GM18505 (cell line): ENCODE data around the gene PRKG1.

ENCODE experiments used
- ATAC-seq: cut with Tn5 transposase; IDR thresholded peaks from one replicate; pipeline ENCODE4 v1.9.1; 2021; ENCODE audit not compliant: unreplicated experiment
- POLR2A ChIP-seq: IDR thresholded peaks from 4 replicates; pipeline ENCODE4 v1.6.1; 2011; ENCODE audit warnings: borderline replicate concordance; ENCODE audit not compliant: insufficient read depth, insufficient read length; ENCODE audit errors: extremely low read depth

PRKG1 gene

GRCh38 chr10:52276163-52276562, 1201.9 kb downstream of the PRKG1 start:
- no peak for TF ChIP-seq POLR2A
- no peak for ATAC-seq

DNA sequence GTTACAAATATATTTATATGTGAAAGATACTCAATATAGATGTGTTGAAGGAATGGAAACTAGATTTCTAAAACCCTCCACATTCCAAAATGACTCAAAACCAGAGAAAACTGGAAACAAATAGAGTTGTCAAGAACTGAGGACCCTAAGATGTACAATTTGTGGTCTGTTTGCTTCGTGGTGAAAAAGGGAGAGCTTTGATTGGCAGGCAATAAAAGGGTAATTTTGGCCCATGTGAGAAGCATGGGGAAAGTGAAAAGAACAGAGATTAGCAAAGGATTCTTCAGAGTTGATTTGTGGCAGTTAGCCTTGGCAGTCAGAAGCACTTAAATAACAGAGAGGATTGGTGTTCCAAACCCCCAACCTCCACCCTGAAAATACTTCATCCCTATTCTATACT, 1202.7 kb downstream of the PRKG1 start:
- TF ChIP-seq POLR2A: no peak
- no peak for ATAC-seq

DNA sequence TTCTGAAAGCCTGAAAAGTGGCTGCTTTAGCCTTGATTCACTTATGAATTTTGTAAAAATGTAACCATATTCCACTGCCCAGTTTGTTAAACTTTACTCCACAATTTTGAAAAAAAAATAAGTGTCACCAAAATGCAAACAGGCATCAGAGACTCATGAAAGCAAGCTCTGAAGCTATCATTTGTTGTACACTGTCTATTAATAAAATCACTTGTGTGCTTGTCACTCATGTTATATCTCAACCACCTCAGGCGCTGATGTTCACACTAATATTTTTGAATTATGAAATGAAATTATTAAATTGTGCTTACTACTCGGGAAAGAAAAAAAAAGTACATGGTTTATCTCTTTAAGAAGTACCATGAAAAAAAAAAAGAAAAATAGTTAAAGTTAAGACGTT, 1205.3 kb downstream of the PRKG1 start:
- no peak for ATAC-seq
- TF ChIP-seq POLR2A: no peak

DNA sequence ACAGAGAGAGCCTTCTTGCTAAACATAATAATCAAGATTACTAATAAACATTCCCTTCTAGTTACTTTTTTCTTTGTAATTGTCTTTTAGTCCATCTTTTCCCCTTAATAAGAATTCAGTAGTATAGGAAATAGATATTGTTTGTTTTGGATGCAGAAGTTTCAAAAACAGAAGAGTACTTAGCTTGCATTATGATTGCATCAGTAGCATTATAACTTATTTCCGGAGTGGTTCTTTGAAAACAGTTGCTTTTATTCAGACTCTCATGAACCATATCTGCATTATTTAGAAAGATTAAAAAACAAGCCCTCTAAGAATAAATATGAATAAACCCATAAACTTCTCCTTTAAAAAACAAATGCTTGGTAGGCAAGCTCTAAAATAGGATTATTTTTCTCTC, 1205.8 kb downstream of the PRKG1 start:
- no peak for TF ChIP-seq POLR2A
- ATAC-seq: no peak

DNA sequence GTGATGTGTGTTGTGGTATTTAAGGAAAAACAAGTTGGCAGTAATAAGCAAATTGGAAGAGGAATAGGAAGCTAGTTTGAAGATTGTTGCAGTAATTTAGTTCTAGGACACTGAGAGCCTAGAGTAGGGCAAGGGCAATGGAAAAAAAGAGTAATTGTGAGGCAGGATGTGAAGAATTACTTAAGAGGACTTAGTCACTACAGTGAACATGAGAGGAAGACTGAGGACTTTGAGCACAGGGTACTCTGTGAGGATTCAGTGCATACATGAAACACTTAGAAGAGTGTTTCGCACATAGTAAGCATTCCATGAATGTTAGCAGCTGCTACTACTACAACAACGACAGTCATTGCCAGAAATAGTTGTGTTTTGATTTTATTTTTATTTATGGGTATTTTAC, 1208.9 kb downstream of the PRKG1 start:
- no peak for ATAC-seq
- TF ChIP-seq POLR2A: no peak

GRCh38 chr10:52284416-52285013, 1210.2 kb downstream of the PRKG1 start:
- ATAC-seq: peak; percentile 59
- TF ChIP-seq POLR2A: no peak

DNA sequence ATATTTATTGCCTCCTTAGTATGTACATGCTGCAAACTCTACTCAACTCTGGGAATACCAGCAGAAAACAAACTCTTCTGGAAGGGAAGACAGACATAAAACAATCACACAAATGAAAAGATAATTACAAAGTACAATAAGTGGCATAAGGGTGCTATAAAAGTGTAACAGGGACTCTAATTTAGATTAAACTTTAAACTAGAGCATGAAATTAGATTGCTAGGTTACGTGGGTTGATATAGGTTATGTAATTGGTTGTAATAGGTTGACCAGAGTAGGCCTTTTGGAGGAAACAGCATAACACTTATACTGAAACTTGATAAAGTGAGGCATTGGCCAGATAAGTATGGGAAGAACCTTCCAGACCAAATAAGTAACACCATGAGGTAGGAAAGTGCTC, 1213.6 kb downstream of the PRKG1 start:
- ATAC-seq: no peak
- TF ChIP-seq POLR2A: no peak

GRCh38 chr10:52297747-52298146, 1223.5 kb downstream of the PRKG1 start:
- TF ChIP-seq POLR2A: no peak
- ATAC-seq: no peak

GRCh38 chr10:52300599-52301277, 1226.5 kb downstream of the PRKG1 start:
- no peak for ATAC-seq
- no peak for TF ChIP-seq POLR2A

DNA sequence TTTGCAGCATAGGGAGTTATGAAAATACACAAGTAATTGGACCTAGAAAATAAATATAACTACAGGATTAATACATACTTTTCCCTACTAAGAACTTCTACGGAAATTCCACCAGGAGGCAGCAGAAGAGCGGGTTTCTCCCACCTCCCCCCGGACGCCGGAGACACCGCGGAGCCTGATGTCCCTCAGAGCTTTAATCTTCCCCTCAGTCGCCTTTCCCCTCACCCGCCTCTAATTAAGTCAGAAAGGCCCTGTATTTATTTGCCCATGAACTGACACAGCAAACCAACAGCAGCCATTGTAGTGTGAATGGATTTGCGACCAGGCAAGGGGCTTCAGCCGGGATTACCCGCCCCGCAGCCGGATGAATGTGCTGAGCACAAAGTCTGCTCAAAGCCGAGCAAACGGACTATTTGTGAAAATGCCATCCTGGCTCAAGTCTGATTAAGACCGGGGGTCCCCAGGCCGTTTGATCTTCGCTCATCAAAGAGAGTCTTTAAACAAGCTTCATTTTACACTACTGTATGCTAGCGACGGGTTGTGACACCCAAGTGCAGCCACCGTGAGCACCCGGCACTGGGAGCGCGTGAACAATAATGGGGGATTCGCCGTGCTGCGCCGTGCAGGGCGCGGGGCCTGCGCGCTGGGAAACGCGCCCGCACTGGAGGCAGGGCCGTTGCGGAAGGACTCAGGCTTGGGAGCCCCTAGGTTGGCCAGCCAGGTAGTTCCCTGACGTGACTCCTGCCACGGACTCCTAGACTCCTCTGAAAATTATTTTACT, 1234.2 kb downstream of the PRKG1 start:
- TF ChIP-seq POLR2A: no peak
- ATAC-seq: peak; percentile 86

DNA sequence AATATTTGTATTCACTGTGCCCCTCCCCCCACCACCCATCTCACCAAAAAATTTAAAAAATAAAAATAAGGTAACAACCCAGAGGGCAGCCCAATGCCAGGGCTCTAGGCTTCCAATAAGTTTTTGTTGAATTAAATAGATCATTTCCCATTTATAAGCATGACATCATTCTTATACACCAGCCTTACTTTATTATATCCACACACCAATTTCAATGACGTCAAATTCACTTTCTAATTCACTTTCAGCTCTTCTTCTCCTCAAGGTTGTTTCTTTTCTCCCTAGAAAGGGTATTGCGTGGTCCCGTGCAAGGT, 1238.6 kb downstream of the PRKG1 start:
- no peak for TF ChIP-seq POLR2A

GRCh38 chr10:52313256-52313932, 1239.1 kb downstream of the PRKG1 start:
- no peak for ATAC-seq
- no peak for TF ChIP-seq POLR2A

More for the DNA sequence above, 1238.6 kb downstream of the PRKG1 start:
- no peak for ATAC-seq
